Renal cortex interstitium (tissue), 11 donors: ENCODE results near the gene DIP2C. TPM values are rescaled to one million over a fixed set of nuclear protein-coding genes. Genes with fewer than 3 reads are reported as not detected.
"Not testable (repeated sequence)": the region's sequence is repeated elsewhere in the genome, so short reads cannot be mapped to it uniquely, and the experiment has no call there.

Experiments
- DNase-seq, 11 donors: peaks; one replicate each; pipeline ENCODE4 v3.0.0-alpha.2; 2013; ENCODE audit warnings: low read depth in 9 of 11, low spot score in 4 of 11; ENCODE audit errors: extremely low read depth in 1 of 11
- polyA plus RNA-seq, 3 donors: library from polyadenylated mRNA; unstranded; fragments of 120-200 nt; gene quantifications; one replicate each; pipeline ENCODE4 v1.2.1, GENCODE V29; 2013; ENCODE audit not compliant: insufficient read length in 3 of 3

The DIP2C gene
- polyA plus RNA-seq, 3 donors: 20.7 to 23.7 (median 23.4) TPM

GRCh38 chr10:541041-541440 lies 148.4 kb downstream of the DIP2C start:
- no peak for DNase-seq

GRCh38 chr10:538895-539294 lies 150.6 kb downstream of the DIP2C start:
- no peak for DNase-seq

GRCh38 chr10:536935-537334 lies 152.5 kb downstream of the DIP2C start:
- DNase-seq: no peak

- no peak for DNase-seq
These were observed 153.0 kb downstream of the DIP2C start for GRCh38 chr10:536371-536925.

- no peak for DNase-seq
These were observed 153.5 kb downstream of the DIP2C start for GRCh38 chr10:535952-536351.

GRCh38 chr10:535051-535450 lies 154.4 kb downstream of the DIP2C start:
- DNase-seq: no peak

- no peak for DNase-seq
These were observed 155.4 kb downstream of the DIP2C start for GRCh38 chr10:534047-534566.

- no peak for DNase-seq
These were observed 155.9 kb downstream of the DIP2C start for GRCh38 chr10:533611-534010.

- DNase-seq: no peak
These were observed 156.3 kb downstream of the DIP2C start for GRCh38 chr10:533186-533585.

GRCh38 chr10:532331-532730 lies 157.1 kb downstream of the DIP2C start:
- not testable (repeated sequence) for DNase-seq

- DNase-seq: no peak
These were observed 157.9 kb downstream of the DIP2C start for GRCh38 chr10:531541-531940.

GRCh38 chr10:530717-531116 lies 158.8 kb downstream of the DIP2C start:
- DNase-seq: no peak

GRCh38 chr10:529468-530230 lies 159.8 kb downstream of the DIP2C start:
- DNase-seq: no peak

GRCh38 chr10:528173-529165 lies 161.0 kb downstream of the DIP2C start:
- no peak for DNase-seq

GRCh38 chr10:527416-527815 lies 162.1 kb downstream of the DIP2C start:
- no peak for DNase-seq

- DNase-seq: no peak
These were observed 162.7 kb downstream of the DIP2C start for GRCh38 chr10:526651-527312.

GRCh38 chr10:525565-526315 lies 163.7 kb downstream of the DIP2C start:
- DNase-seq: no peak

- DNase-seq: no peak
These were observed 165.5 kb downstream of the DIP2C start for GRCh38 chr10:523925-524324.
